Mesendoderm (in vitro differentiated cells): Measurements from ENCODE around the gene KDM6B.
A peak's percentile ranks its signal among the peaks of the same experiment; 100 is the strongest.

Source experiments
- DNase-seq: peaks from one replicate; pipeline ENCODE4 v3.0.0; 2013
- H2AK5ac ChIP-seq: 2 replicates; pipeline ENCODE4 v1.6.1; 2013; ENCODE audit warnings: low read length, inconsistent platforms
- H2BK120ac ChIP-seq: 2 replicates; pipeline ENCODE4 v1.6.1; 2013; ENCODE audit warnings: low read depth, mild to moderate bottlenecking, low read length, moderate library complexity, mixed read lengths
- H2BK15ac ChIP-seq: replicated peaks from 2 replicates; pipeline ENCODE4 v1.6.1; 2013; ENCODE audit warnings: low read depth, mild to moderate bottlenecking, moderate library complexity
- H2BK5ac ChIP-seq: 2 replicates; pipeline ENCODE4 v1.6.1; 2013; ENCODE audit warnings: low read length, inconsistent platforms
- H3K18ac ChIP-seq: 2 replicates; pipeline ENCODE4 v1.6.1; 2013; ENCODE audit warnings: mild to moderate bottlenecking, low read length, mixed read lengths
- H3K23ac ChIP-seq: one replicate; pipeline ENCODE4 v1.6.1; 2013; ENCODE audit warnings: low read length
- H3K27ac ChIP-seq: 2 replicates; pipeline ENCODE4 v1.5.1; 2013; ENCODE audit warnings: low read depth, mild to moderate bottlenecking, inconsistent platforms, low read length, moderate library complexity
- H3K27me3 ChIP-seq: 2 replicates; pipeline ENCODE4 v1.6.1; 2013; ENCODE audit warnings: low read length, control low read depth, mild to moderate bottlenecking, inconsistent platforms; ENCODE audit not compliant: insufficient read depth, poor library complexity
- H3K36me3 ChIP-seq: 2 replicates; pipeline ENCODE4 v1.6.1; 2013; ENCODE audit warnings: low read length, inconsistent platforms; ENCODE audit not compliant: control insufficient read depth, insufficient read depth
- H3K4ac ChIP-seq: one replicate; pipeline ENCODE4 v1.6.1; 2013; ENCODE audit warnings: low read depth, mild to moderate bottlenecking, low read length, moderate library complexity
- H3K4me1 ChIP-seq: 2 replicates; pipeline ENCODE4 v1.6.1; 2013; ENCODE audit warnings: low read depth, low read length, inconsistent platforms; ENCODE audit not compliant: control insufficient read depth
- H3K4me2 ChIP-seq: 2 replicates; pipeline ENCODE4 v1.6.1; 2013; ENCODE audit warnings: low read length
- H3K4me3 ChIP-seq: 2 replicates; pipeline ENCODE4 v1.5.1; 2013; ENCODE audit warnings: mild to moderate bottlenecking, low read length
- H3K56ac ChIP-seq: one replicate; pipeline ENCODE4 v1.6.1; 2013; ENCODE audit warnings: low read length
- H3K79me1 ChIP-seq: 2 replicates; pipeline ENCODE4 v1.6.1; 2013; ENCODE audit warnings: low read length, inconsistent platforms
- H3K79me2 ChIP-seq: 2 replicates; pipeline ENCODE4 v1.6.1; 2013; ENCODE audit warnings: mild to moderate bottlenecking, low read length; ENCODE audit not compliant: control insufficient read depth, insufficient read depth
- H3K9ac ChIP-seq: 2 replicates; pipeline ENCODE4 v1.6.1; 2013; ENCODE audit warnings: low read length, inconsistent platforms
- H4K5ac ChIP-seq: one replicate; pipeline ENCODE4 v1.6.1; 2013; ENCODE audit warnings: low read length
- H4K8ac ChIP-seq: one replicate; pipeline ENCODE4 v1.6.1; 2013; ENCODE audit warnings: low read depth, mild to moderate bottlenecking, control low read depth, low read length, moderate library complexity
- WGBS: extraction: QIAGEN DNeasy Blood & Tissue Kit; methylation state at CpG from one replicate; pipeline ENCODE4 v1.1.7; 2013; ENCODE audit warnings: low lambda C conversion rate, missing lambda C conversion rate; ENCODE audit not compliant: insufficient coverage; ENCODE audit errors: extremely low coverage; 5-methylcytosine and 5-hydroxymethylcytosine counted together

KDM6B gene

DNA sequence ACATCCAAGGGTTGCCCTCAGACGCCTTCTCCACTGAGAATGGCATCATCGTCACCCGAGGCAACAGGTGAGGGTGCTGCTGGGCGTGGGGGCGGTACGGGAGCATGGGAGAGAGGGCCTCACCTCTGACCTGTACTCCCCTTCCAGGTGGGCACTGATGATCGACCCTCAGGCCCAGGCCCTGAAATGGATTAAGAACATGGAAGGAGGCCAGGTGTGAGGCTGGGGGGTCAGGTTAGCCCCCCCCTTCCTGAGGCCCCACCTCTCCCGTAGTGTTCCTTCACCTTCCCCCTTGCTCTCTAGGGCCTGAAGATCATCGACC is 16.4 kb upstream of the KDM6B start:
- H2AK5ac ChIP-seq, result no peak overlapping the region
- no CpG with 5 or more reads among the region's 9 CpGs for WGBS
- H3K23ac ChIP-seq, result no peak overlapping the region
- no peak for DNase-seq
- H3K9ac ChIP-seq, result no peak overlapping the region
- H2BK5ac ChIP-seq, result no peak overlapping the region
- H2BK15ac ChIP-seq, result no peak overlapping the region
- H3K4me2 ChIP-seq, result no peak overlapping the region
- no peak overlapping the region for H3K27ac ChIP-seq
- no peaks in the 10 kb centered on the region for H3K36me3 ChIP-seq
- H3K18ac ChIP-seq, result no peak overlapping the region
- H3K79me1 ChIP-seq, result no peaks in the 10 kb centered on the region
- H3K27me3 ChIP-seq, result no peaks in the 10 kb centered on the region
- no peaks in the 10 kb centered on the region for H3K4me1 ChIP-seq
- no peak overlapping the region for H3K4ac ChIP-seq
- H4K8ac ChIP-seq, result no peak overlapping the region
- H3K4me3 ChIP-seq, result no peak overlapping the region
- H3K56ac ChIP-seq, result no peak overlapping the region
- H2BK120ac ChIP-seq, result no peak overlapping the region
- H4K5ac ChIP-seq, result no peak overlapping the region
- no peaks in the 10 kb centered on the region for H3K79me2 ChIP-seq

GRCh38 chr17:7818026-7818425 is 16.0 kb upstream of the KDM6B start:
- Histone ChIP-seq H3K79me2 (no peaks in the 10 kb centered on the region), H3K4me1 (no peaks in the 10 kb centered on the region), H3K4me3 (no peak overlapping the region), H3K4me2 (no peak overlapping the region), H2BK5ac (no peak overlapping the region), H3K36me3 (no peaks in the 10 kb centered on the region), H4K5ac (no peak overlapping the region), H3K27me3 (no peaks in the 10 kb centered on the region), H3K9ac (no peak overlapping the region), H3K18ac (no peak overlapping the region), H3K23ac (no peak overlapping the region), H2BK120ac (no peak overlapping the region), H3K4ac (no peak overlapping the region), H3K79me1 (no peaks in the 10 kb centered on the region), H3K56ac (no peak overlapping the region), H2AK5ac (no peak overlapping the region), H3K27ac (no peak overlapping the region), H2BK15ac (no peak overlapping the region), H4K8ac (no peak overlapping the region)
- DNase-seq, result no peak
- WGBS, result no CpG with 5 or more reads among the region's 10 CpGs

DNA sequence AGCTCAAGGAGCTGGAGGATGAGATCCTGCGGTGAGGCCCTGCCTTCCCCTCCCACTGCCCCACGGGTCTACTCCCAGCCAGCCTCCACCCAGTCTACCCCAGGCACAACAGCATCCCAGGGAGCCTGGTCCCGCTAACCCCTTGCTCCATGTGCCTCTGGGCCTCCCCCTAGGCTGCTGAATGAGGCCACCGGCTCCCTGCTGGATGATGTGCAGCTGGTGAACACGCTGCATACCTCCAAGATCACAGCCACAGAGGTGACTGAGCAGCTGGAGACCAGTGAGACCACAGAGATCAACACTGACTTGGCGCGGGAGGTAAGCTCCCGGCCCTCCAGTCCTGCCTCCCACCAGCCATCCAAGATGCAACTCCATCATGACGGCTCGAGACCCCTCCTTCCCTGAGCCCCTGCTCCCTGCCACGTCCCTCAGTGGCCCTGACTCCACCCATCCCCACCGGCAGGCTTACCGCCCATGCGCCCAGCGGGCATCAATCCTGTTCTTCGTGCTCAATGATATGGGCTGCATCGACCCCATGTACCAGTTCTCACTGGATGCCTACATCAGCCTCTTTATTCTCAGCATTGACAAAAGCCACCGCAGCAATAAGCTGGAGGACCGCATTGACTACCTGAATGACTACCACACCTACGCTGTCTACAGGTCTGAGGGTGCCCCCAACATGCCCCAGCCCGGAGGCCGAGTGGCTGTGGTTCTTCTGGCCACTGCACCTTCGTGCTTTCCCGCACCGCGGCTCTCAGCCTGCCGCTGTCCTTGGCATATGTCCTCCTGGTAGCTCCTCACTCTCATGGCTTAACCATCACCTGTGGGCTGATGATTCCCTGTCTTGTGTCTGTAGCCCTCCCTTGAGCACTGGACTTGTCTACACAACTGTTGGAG is 15.0 kb upstream of the KDM6B start:
- no peak overlapping the region for H4K8ac ChIP-seq
- no peak overlapping the region for H2BK15ac ChIP-seq
- no peak overlapping the region for H3K4me3 ChIP-seq
- H3K23ac ChIP-seq, result no peak overlapping the region
- H3K56ac ChIP-seq, result no peak overlapping the region
- no peak overlapping the region for H3K18ac ChIP-seq
- H3K36me3 ChIP-seq, result no peaks in the 10 kb centered on the region
- no peak overlapping the region for H4K5ac ChIP-seq
- H2BK120ac ChIP-seq, result no peak overlapping the region
- H3K9ac ChIP-seq, result no peak overlapping the region
- H2BK5ac ChIP-seq, result no peak overlapping the region
- no peak overlapping the region for H2AK5ac ChIP-seq
- no peak overlapping the region for H3K4me2 ChIP-seq
- no peak overlapping the region for H3K27ac ChIP-seq
- no peaks in the 10 kb centered on the region for H3K4me1 ChIP-seq
- no peak overlapping the region for H3K4ac ChIP-seq
- H3K27me3 ChIP-seq, result no peaks in the 10 kb centered on the region
- no peaks in the 10 kb centered on the region for H3K79me1 ChIP-seq
- no peaks in the 10 kb centered on the region for H3K79me2 ChIP-seq
- WGBS, result no CpG with 5 or more reads among the region's 27 CpGs
- no peak for DNase-seq

DNA sequence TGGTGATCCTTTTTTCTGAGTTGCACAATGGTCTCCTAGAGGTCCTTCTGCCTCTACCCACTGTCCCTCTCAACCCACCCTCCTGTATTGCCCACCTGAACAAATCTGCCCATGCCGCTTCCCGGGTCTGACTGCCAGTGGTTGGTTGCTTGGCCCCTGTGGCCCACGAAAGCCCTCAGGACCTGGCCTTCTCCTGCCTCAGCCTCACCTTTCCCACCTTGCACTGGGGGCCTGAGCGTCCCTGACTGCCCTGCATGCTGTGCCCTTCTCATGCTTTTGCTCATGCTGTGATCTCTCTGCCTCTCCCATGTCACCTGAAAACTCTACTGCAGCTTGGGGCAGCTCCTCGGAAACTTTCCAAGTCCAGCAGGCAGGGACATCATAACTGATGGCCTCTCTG is 13.8 kb upstream of the KDM6B start:
- Histone ChIP-seq H3K18ac (no peak overlapping the region), H3K36me3 (no peaks in the 10 kb centered on the region), H2BK15ac (no peak overlapping the region), H3K4me2 (no peak overlapping the region), H4K8ac (no peak overlapping the region), H3K79me2 (no peaks in the 10 kb centered on the region), H3K27ac (no peak overlapping the region), H3K4ac (no peak overlapping the region), H4K5ac (no peak overlapping the region), H2BK5ac (no peak overlapping the region), H3K9ac (no peak overlapping the region), H3K23ac (no peak overlapping the region), H3K27me3 (no peaks in the 10 kb centered on the region), H3K56ac (no peak overlapping the region), H2BK120ac (no peak overlapping the region), H3K79me1 (no peaks in the 10 kb centered on the region), H2AK5ac (no peak overlapping the region), H3K4me3 (no peak overlapping the region), H3K4me1 (no peaks in the 10 kb centered on the region)
- no peak for DNase-seq
- WGBS, result no CpG with 5 or more reads among the region's 5 CpGs

DNA sequence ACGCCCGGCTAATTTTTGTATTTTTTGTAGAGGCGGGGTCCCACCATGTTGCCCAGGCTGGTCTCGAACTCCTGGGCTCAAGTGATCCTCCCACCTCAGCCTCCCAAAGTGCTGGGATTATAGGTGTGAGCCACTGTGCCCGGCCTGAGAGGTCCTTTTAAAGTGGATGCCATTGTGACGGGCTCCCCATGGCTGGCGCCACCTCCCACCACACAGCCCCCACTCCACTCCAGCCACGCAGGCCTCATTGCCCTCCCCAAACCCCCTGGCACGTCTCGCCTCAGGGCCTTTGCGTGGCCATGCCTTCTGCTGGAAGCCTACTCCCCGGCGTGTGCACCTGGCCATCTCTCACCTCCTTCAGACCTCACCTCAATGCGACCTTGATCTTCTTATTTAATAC is 11.9 kb upstream of the KDM6B start:
- no peak overlapping the region for H2BK5ac ChIP-seq
- H3K36me3 ChIP-seq, result no peaks in the 10 kb centered on the region
- H2BK120ac ChIP-seq, result no peak overlapping the region
- no peak overlapping the region for H3K4me2 ChIP-seq
- no peak overlapping the region for H3K23ac ChIP-seq
- H3K18ac ChIP-seq, result no peak overlapping the region
- no peaks in the 10 kb centered on the region for H3K79me2 ChIP-seq
- no peak overlapping the region for H2AK5ac ChIP-seq
- H3K56ac ChIP-seq, result no peak overlapping the region
- no peak overlapping the region for H2BK15ac ChIP-seq
- H3K4me1 ChIP-seq, result no peaks in the 10 kb centered on the region
- no peak overlapping the region for H4K5ac ChIP-seq
- H4K8ac ChIP-seq, result no peak overlapping the region
- no peak overlapping the region for H3K4ac ChIP-seq
- H3K9ac ChIP-seq, result no peak overlapping the region
- 100% methylated on average over 1 of the region's 14 CpGs for WGBS
- no peak overlapping the region for H3K4me3 ChIP-seq
- no peaks in the 10 kb centered on the region for H3K79me1 ChIP-seq
- no peaks in the 10 kb centered on the region for H3K27me3 ChIP-seq
- no peak for DNase-seq
- no peak overlapping the region for H3K27ac ChIP-seq

DNA sequence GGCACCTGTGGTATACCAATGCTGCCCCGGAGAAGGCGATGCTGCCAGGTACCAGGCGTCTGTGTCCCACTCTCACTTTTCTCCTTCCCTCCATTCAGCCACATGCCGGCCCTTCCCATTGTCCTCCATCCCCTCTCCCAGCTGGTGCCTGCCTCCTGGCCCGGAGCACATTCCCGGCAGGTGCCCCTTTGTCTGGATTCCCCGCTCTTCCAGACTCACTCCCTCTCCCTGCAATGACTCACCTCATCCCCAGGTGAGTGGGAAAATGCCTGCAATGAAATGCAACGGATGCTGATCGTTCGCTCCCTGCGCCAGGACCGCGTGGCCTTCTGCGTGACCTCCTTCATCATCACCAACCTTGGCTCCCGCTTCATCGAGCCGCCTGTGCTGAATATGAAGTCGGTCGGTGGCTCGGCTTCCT is 10.4 kb upstream of the KDM6B start:
- Histone ChIP-seq H3K27ac (no peak overlapping the region), H3K4me1 (no peaks in the 10 kb centered on the region), H3K27me3 (no peaks in the 10 kb centered on the region), H3K79me1 (no peaks in the 10 kb centered on the region), H3K4me3 (no peak overlapping the region), H2BK5ac (no peak overlapping the region), H3K18ac (no peak overlapping the region), H3K4ac (no peak overlapping the region), H3K9ac (no peak overlapping the region), H3K4me2 (no peak overlapping the region), H3K23ac (no peak overlapping the region), H3K36me3 (no peaks in the 10 kb centered on the region), H2BK15ac (no peak overlapping the region), H4K5ac (no peak overlapping the region), H2AK5ac (no peak overlapping the region), H3K56ac (no peak overlapping the region), H4K8ac (no peak overlapping the region), H3K79me2 (no peaks in the 10 kb centered on the region), H2BK120ac (no peak overlapping the region)
- WGBS, result no CpG with 5 or more reads among the region's 20 CpGs
- DNase-seq, result peak; percentile 85
